DND-41 (cell line): ENCODE results near the gene NELFA.
"Not testable (repeated sequence)": the region's sequence is repeated elsewhere in the genome, so short reads cannot be mapped to it uniquely, and the experiment has no call there.

Experiments
- CTCF ChIP-seq: IDR thresholded peaks from 2 replicates; pipeline ENCODE4 v1.5.1; 2012; ENCODE audit warnings: borderline replicate concordance, low read length, moderate library complexity, mild to moderate bottlenecking; ENCODE audit not compliant: poor library complexity, severe bottlenecking; ENCODE audit errors: extremely low read depth
- EZH2 ChIP-seq: IDR thresholded peaks from 3 replicates; pipeline ENCODE4 v1.6.1; 2012; ENCODE audit warnings: borderline replicate concordance, low read depth, mild to moderate bottlenecking, moderate library complexity, low read length, inconsistent platforms; ENCODE audit not compliant: severe bottlenecking

- not testable (repeated sequence) for TF ChIP-seq CTCF, EZH2
Measured at GRCh38 chr4:1993718-1994516, 14.9 kb downstream of the NELFA start.
